GM19023 (cell line): Measurements from ENCODE around the gene KCTD21.

Experiments used
- ATAC-seq: cut with Tn5 transposase; IDR thresholded peaks from one replicate; pipeline ENCODE4 v1.9.1; 2021; ENCODE audit warnings: mild to moderate bottlenecking, moderate library complexity; ENCODE audit not compliant: unreplicated experiment

The KCTD21 gene

DNA sequence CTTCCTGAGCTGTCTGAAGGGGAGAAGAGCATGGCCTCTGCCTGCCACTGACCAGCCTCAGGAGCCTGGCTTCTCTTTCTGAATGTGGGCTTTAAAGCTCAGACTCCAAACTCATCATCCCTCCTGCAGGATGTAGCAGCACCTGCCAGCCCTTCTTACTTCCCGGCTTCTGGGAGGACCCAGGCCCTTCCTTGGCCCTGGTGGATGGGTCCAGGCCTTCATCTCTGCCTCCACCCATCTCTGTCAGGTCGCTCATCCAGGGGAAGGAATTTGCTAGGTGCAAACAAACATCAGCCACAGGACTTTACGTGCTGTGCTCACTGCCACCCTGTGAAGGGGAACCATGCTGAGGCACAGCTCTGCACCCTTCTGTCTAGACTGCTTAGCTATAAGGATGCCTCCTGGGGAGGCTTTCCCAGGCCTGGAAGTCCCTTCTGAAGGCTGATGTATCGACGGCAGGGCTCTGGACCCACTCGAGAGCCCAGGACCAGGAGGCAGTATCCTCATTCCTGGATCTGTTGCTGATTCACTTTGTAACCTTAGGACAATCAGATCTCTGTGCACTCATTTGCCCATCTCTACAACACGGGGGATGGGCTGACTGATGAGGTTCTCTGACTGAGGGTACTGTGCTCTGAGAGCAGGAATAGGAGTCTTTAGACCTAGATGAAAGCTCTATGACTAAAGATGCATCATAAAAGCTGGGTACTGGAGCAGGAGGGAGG, 31.2 kb upstream of the KCTD21 start:
- no peak for ATAC-seq

DNA sequence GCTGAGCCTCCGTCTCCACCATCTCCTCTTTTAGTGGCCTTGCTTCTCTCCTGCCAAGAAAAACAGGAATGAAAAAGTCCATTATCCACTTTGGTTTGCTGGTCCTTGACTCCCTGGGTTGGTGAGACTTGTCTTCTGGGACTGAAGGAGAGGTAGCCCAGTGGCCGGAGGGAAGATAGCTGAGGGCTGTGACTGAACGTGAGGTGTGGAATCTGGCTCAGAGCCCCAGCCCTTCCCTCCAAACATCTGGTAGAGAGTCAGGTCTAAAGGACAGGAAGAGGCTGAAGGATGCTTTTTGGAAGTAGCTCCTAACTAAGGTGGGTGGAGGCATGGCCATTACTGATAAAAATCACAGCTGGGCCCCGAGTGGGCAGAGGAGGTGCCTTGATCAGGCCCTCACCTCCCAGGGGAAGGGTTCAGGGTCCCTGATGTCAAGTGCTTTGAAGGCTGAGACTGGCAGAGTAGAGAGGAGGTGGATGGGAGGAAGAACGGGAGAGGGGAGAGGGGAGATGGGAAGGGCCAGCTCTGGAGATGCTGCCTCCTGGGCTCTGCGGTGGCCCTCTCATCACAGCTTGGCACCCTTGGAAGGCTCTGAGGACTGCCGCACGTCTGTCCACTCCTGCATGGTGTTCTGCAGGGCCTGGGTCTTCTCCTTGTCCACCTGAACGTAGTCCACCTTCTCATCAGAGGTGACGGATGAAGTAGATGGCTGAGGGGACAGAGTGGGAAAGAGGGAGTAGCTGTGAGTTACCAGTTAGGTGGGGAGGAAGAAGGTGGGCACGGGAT, 30.5 kb upstream of the KCTD21 start:
- ATAC-seq: no peak

DNA sequence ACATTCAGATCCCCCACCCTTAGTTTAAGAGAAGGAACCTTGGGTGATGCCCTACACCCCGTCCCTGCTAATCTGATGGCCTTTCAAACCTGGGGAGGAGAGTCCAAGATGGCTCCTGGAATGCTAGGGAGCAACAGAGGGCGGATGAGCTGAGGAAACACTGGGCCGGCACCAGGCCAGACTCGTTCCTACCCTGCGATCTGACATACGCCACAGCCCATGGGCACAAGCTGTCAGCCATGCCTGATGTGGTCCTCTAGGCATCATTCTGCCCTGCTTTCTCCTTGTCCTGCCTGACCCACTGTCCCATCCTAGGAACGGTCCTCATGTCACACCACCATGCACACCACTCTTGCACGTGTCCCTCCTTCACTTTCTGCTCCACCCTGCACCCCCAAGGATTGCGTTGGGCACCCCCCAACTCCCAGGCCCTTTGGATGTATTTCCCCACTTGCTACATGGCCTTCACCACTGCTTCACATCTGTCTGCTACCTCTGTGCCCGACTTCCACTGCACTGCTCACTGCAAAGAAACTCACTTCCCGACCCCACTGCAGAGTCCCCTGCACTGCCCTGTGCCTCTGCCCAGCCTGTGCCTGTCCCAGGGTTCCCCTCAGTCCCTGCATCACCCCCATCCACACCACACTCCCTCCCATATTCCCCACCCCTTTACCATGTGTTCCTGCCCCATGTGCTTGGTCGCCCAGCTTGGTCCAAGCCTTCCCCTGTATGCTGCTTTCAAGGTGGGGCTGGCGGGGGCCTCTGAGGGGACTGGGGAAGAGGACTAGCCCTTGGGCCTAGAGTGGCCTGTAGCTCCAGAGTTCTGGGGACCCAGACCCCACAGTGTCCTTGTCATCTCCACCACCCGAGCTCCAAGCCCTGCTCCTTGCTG, 29.5 kb upstream of the KCTD21 start:
- no peak for ATAC-seq

DNA sequence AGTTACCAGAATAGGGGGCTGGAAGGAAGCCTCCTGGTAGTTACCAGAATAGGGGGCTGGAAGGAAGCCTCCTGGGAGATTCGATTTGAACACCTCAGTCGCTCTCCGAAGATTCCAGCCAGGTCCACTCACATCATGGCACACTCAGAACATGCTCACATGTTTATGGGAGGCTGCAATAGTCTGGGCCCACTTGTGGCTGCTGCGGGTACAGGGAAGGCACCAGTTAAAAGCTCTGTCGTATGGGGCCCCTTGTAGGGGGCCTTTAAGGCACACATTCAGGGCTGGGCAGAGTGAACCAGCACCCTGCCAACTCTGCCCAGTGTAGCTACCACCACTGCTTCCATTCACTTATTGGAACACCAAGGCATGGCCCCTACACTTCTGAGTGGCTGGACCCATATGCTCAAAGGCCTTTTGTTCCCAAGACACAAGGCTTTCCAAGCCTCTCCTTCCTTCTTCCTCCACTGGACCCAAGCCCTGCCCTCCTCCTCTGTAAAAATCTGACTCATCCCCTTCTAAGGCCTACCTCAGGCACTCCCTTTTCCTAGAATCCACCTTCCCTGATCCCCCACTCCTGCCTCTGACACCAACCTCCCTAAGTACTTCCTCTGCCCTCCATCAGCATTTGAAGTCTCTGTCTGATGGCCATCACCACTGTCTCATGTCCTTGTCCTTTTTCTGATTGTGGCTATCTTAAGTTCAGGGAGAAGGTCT, 28.3 kb upstream of the KCTD21 start:
- ATAC-seq: no peak

DNA sequence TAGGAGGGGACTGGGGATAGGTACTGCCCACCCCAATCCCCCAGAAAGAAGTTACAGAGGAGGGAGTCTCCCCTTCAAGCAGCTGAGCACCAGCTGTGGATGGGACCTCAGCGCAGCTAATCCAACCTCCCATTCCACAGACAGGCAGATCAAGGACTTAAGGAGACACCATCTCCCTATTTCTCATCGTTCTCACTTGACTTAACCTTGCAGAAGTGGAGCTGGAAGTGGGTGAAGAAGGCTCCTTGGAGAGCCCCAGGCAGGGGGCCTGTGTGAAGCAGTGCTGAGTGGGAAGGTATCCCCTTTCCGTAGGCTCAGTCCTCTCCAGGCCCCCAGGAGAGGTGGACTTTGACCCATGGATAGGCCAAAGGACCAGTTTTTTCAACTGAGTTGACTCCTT, 27.6 kb upstream of the KCTD21 start:
- no peak for ATAC-seq

DNA sequence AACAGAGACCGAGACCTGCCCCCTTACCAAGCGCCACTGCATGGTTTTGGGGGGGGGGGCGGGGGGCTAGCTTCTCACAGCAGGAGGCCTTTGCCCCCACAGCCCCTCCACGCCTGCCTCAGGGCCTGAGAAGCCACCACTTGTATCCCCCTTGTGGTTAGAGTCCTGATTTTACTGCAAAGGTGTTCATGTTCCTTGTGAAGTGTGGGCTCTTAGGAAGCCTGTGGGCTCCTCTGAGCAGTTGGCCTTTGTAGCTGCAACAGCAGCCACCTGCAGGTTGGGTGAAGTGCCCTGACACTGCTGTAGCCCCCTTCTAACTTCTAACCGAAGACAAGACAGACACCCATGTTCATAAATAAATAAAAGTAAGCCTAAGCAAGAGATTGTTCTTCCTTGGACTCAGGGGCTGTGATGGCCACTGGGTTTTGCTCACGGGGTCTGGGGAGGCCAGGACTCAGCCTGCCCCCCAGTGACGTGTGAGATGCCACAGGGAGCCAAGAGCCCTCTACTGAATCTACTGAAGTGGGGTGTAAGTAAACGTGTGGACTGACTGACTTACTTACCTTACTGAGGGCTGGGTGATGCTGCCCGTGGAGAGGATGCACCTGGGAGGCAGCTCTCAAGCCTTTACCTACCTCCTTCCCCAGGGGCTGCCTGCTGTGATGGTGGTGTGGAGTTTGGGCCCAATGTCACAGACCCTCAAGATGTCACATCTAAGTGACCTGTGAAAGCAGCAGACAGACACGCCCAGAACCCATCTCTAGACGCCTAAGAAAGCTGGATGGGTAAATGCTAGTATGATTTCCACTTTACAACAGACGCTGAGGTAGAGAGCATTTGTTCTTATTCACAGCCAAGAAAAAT, 26.1 kb upstream of the KCTD21 start:
- no peak for ATAC-seq

DNA sequence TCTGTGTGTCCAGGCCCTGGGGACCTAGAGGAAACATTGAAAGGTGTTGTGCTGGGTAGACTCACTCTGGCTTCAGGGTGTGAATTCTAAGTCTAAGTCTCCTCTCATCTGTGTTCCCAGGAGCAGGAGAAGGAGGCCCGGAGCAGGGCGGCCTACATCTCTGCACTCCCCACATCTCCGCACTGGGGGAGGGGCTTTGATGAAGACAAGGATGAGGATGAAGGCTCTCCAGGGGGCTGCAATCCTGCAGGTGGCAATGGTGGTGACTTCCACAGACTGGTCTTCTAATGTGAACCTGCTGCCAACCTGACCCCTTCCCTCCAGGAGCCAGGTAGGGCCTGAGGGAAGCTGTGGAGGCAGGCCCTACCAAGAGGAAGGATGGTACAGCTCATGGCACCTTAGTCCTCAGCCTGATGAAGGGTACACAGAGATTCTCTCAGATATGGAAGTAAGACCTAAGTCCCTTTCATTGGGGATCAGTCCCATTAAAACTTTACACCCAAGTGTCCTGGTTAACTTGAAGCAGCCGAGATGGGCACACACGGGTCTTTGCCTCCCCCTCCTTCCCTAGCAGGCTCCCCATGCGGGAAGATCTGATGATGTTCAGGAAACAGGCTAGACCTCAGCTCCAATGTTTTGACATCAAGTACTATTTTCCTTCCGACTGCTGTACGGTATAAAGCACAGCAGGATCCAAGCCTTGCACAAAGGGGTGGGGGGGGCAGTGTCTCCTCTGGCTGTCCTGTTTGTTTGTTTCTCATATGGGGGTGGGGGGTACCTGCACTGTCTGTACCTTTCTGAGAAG, 25.3 kb upstream of the KCTD21 start:
- ATAC-seq: no peak

DNA sequence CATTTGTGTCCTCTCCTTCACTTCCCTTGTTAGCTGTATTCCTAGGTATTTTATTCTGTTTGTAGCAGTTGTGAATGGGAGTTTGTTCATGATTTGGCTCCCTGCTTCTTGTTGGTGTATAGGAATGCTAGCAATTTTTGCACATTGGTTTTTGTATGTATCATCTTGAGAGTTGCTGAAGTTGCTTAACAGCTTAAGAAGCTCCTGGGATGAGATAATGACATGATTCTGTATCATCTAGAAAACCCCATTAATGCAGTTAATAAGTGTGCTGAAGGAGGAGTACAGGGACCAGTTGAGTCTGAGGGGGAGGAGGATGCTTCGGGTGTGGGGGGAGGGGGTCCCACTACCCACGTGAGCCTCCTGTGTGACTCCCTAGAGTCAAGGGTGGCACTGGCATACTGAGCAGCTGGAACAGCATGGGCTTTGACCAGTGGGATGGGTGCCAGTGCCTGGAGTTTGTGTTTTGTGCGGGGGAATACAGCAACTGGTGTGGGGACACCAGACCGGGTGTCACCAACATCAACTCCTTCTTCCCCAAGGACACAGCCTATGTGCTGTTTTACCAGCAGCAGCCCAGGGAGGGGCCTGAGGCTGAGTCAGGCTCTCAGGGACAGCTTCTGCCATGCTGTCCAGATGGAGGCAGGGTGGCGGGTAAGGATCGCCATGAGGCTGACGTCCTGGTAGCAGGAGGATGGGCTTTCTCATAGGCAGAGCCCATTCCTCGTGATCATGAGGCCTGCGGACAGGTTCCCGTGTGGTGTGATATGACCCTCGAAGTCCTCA, 24.4 kb upstream of the KCTD21 start:
- no peak for ATAC-seq

DNA sequence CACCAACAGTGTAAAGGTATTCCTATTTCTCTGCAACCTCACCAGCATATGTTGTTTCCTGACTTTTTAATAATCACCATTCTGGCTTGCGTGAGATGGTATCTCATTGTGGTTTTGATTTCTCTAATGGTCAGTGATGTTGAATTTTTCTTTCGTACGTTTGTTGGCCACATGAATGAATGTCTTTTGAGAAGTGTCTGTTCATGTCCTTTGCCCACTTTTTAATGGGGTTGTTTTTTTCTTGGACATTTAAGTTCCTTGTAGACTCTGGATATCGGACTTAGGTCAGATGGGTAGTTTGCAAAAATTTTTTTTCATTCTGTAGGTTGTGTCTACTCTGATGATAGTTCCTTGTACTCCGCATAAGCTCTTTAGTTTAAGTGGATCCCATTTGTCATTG, 23.1 kb upstream of the KCTD21 start:
- ATAC-seq: no peak

DNA sequence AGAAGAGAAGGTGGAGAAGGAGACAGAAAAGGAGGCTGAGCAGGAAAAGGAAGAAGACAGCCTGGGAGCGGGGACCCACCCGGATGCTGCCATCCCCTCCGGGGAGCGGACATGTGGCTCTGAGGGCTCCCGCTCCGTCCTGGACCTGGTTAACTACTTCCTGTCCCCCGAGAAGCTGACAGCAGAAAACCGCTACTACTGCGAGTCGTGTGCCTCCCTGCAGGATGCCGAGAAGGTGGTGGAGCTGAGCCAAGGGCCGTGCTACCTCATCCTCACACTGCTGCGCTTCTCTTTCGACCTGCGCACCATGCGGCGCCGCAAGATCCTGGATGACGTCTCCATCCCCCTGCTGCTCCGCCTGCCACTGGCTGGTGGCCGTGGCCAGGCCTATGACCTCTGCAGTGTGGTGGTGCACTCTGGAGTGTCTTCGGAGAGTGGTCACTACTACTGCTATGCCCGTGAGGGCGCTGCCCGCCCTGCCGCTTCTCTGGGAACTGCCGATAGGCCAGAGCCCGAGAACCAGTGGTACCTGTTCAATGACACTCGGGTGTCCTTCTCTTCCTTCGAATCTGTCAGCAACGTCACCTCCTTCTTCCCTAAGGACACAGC, 21.7 kb upstream of the KCTD21 start:
- no peak for ATAC-seq

DNA sequence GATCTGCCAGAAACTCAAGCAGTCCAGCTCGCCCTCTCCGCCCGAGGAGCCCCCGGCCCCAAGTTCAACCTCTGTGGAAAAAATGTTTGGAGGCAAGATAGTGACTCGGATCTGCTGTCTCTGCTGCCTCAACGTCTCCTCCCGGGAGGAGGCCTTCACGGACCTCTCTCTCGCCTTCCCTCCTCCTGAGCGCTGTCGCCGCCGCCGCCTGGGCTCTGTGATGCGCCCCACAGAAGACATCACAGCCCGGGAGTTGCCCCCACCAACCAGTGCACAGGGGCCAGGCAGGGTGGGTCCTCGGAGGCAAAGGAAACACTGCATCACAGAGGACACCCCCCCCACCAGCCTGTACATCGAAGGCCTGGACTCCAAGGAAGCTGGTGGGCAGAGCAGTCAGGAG, 21.1 kb upstream of the KCTD21 start:
- ATAC-seq: no peak

DNA sequence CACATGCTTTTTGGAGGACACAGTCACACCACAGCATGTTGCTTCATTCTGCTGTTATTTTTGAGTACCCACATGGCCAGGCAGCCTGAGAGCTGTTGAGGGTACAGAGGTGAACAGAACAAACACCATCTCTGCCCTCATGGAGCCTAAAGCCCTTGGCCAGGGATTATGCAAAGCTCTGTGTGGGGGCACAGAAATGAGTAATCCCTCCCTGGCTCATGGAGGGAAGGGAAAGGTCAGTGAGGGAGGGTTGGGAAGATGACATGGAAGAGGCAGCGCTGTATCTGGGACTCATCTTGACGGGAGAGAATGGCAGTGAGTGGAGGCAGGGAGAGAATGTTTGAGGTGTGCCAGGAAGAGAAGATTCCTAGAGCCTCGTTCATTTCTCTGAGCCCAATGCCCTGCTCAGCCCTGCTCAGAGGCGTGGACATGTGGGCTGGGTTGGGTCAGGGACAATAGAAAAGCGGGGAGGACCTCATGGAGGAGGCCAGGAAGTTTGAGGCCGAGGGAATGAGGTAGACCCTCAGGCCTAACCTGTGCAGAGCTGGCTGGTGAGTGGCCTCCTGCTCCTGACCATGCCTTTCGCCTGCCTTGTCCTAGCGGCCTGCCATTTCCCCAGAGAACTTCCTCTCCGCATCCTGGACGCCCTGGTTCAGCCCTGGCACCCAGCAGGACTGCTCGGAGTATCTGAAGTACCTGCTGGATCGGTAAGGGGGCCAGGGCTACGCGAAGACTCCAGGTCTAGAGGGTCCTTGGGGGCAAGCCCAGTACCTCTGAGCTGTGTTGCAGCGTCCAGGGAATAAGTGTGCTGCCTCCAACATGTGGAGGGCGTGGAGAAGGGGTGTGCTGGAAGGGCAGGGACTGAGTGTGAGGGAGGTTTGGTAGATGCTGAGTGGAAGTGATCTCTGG, 20.1 kb upstream of the KCTD21 start:
- ATAC-seq: no peak

DNA sequence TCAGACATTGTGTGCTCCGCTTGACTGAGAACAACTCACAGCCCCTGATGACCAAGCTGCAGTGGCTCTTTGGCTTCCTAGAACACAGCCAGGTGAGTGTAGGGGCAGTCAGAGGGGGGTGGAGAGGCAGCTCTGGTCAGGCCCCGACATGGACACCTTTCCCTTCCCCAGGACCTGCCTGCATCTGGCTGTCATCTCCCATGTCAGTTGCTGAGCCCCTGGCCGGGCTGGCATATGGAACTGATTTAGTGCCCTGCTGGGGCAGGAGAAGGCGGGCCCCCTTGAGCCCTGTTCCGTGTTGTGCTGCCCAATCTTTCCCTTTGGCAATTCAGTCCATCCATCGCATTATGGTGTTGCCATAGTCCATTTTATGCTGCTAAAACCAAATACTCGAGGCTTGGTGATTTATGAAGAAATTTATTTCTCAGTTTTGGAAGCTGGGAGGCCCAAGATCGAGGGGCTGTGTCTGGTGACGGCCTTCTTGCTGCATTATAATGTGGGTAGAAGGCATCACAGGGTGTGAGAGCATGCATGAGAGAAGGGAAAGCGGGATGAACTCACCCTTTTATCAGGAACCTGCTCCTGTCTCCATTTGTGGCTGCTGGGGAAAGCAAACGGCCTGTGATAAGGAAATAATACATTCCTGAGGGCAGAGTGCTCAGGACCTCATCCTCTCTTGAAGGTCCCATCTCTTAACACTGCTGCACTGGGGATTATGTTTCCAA, 19.3 kb upstream of the KCTD21 start:
- no peak for ATAC-seq

DNA sequence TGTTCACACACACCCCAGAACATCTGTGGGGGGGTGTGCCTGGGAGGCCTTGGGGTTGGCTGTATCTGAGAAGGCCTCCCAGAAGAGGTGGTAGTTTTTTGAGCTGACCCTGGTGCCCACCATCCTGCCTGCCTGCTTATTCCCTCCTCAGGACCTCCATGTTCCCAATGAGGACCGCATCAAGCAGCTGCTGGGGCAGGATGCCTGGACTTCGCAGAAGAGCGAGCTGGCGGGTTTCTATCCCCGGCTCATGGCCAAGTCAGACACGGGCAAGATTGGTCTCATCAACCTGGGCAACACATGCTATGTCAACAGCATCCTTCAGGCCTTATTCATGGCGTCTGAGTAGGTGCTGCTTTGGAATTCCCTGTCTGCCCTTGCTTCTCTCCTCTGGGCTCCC, 17.3 kb upstream of the KCTD21 start:
- ATAC-seq: no peak

DNA sequence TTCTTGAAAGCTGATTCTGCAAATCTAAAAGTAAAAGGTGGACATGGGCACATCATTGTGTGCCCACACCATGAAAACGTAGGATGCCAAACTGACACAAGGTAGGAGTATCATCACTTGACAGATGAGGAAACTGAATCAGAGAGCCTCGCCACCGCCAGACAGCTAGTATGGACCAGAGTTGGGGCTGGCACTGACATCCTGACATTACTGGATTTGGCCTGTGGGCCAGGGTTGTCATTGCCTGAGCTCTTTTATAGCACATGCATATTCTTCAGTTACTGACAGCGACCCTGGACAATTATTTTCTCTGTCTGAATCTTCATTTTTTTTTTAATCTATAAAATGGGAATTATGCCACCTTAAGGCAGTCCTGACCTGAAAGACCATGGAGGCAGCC, 16.8 kb upstream of the KCTD21 start:
- no peak for ATAC-seq

DNA sequence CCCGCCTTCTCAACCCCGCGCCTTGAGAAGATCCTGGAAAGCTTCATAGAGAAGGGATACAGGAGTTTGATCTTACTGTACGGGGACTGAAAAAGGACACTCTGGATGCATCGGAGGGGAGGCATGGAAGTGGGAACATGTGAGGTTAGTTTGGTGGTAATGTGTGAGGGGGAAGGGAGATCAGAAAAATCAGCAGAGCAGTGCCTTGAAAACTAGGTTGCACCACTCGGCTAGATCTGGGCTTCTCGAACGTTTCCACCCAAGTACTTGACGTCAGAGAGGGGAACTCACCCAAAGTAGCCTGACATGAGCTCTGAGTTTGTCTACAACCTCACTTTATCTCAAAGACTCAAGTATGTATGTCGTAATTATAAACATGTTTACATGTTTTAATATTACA, 14.8 kb upstream of the KCTD21 start:
- ATAC-seq: no peak
